Fibroblast of skin of scalp (primary cell): Measurements from ENCODE around the gene C19orf53. TPM values are rescaled to one million over a fixed set of nuclear protein-coding genes. Genes with fewer than 3 reads are reported as not detected.
"Not testable (repeated sequence)": the region's sequence is repeated elsewhere in the genome, so short reads cannot be mapped to it uniquely, and the experiment has no call there.

Source experiments
- DNase-seq: peaks from one replicate; pipeline ENCODE4 v3.0.0-alpha.2; 2013
- polyA plus RNA-seq, 2 experiments: library from polyadenylated mRNA; unstranded; fragments of 120-200 nt; gene quantifications; one replicate each; pipeline ENCODE4 v1.2.1, GENCODE V29; 2013; ENCODE audit not compliant: insufficient read length in 2 of 2

Gene C19orf53
- 158 TPM for polyA plus RNA-seq (2013, experiment 1 of 2; ENCODE audit: insufficient read length)
- polyA plus RNA-seq (2013, experiment 2 of 2; ENCODE audit: insufficient read length) = 142 TPM

- DNase-seq = peak; percentile 92
Observed at GRCh38 chr19:13774217-13775191, at the start of gene C19orf53. TSS of gene C19orf53 (plus strand) at chr19:13774456. CDS start at chr19:13774478, 22 bp downstream.

- DNase-seq = no peak
Observed at GRCh38 chr19:13726323-13726722, 47.9 kb upstream of the C19orf53 start.

- DNase-seq = peak; percentile 60
Observed at GRCh38 chr19:13727798-13728197, 46.5 kb upstream of the C19orf53 start.

- peak; percentile 48 for DNase-seq
Observed at GRCh38 chr19:13729859-13730258, 44.4 kb upstream of the C19orf53 start.

- DNase-seq = peak; percentile 96
Observed at GRCh38 chr19:13731147-13731964, 42.9 kb upstream of the C19orf53 start.

- no peak for DNase-seq
Observed at GRCh38 chr19:13732337-13732736, 41.9 kb upstream of the C19orf53 start.

- no peak for DNase-seq
Observed at GRCh38 chr19:13734751-13735150, 39.5 kb upstream of the C19orf53 start.

GRCh38 chr19:13738073-13738472 is 36.2 kb upstream of the C19orf53 start:
- DNase-seq = no peak

- no peak for DNase-seq
Observed at GRCh38 chr19:13741893-13742292, 32.4 kb upstream of the C19orf53 start.

GRCh38 chr19:13742756-13743155 is 31.5 kb upstream of the C19orf53 start:
- DNase-seq = no peak

- no peak for DNase-seq
Observed at GRCh38 chr19:13744174-13744573, 30.1 kb upstream of the C19orf53 start.

GRCh38 chr19:13747098-13747453 is 27.2 kb upstream of the C19orf53 start:
- no peak for DNase-seq

GRCh38 chr19:13748169-13748828 is 26.0 kb upstream of the C19orf53 start:
- DNase-seq = peak; percentile 11

GRCh38 chr19:13751436-13751835 is 22.8 kb upstream of the C19orf53 start:
- DNase-seq = no peak

- DNase-seq = not testable (repeated sequence)
Observed at GRCh38 chr19:13753622-13754021, 20.6 kb upstream of the C19orf53 start.

GRCh38 chr19:13756210-13756609 is 18.0 kb upstream of the C19orf53 start:
- no peak for DNase-seq

- no peak for DNase-seq
Observed at GRCh38 chr19:13757805-13758772, 16.2 kb upstream of the C19orf53 start.

GRCh38 chr19:13758795-13759194 is 15.5 kb upstream of the C19orf53 start:
- DNase-seq = no peak

GRCh38 chr19:13761423-13761822 is 12.8 kb upstream of the C19orf53 start:
- DNase-seq = no peak

- DNase-seq = no peak
Observed at GRCh38 chr19:13762635-13763235, 11.5 kb upstream of the C19orf53 start.

GRCh38 chr19:13763265-13763664 is 11.0 kb upstream of the C19orf53 start:
- DNase-seq = no peak
